GM23248 (cell line): ENCODE results near the gene ZNF850. TPM values are rescaled to one million over a fixed set of nuclear protein-coding genes. Genes with fewer than 3 reads are reported as not detected.
A peak's percentile ranks its signal among the peaks of the same experiment; 100 is the strongest.
"Not testable (repeated sequence)": the region's sequence is repeated elsewhere in the genome, so short reads cannot be mapped to it uniquely, and the experiment has no call there.

ENCODE experiments used
- DNase-seq: peaks from one replicate; pipeline ENCODE4 v3.0.0-alpha.2; 2015
- H2AFZ ChIP-seq: fragments of 200-600 bp; sonication (generic); 2 replicates; pipeline ENCODE4 v1.6.1; 2016; ENCODE audit warnings: antibody characterized with exemption
- H3F3A ChIP-seq: fragments of 200-600 bp; sonication (generic); 2 replicates; pipeline ENCODE4 v1.6.1; 2016; ENCODE audit warnings: mild to moderate bottlenecking, antibody characterized with exemption, mixed run types; ENCODE audit not compliant: insufficient read depth
- H3K27ac ChIP-seq: fragments of 200-600 bp; sonication (generic); 2 replicates; pipeline ENCODE4 v1.5.1; 2016; ENCODE audit warnings: mild to moderate bottlenecking
- H3K27me3 ChIP-seq: fragments of 200-600 bp; sonication (generic); replicated peaks from 2 replicates; pipeline ENCODE4 v1.6.1; 2016; ENCODE audit warnings: mild to moderate bottlenecking; ENCODE audit not compliant: insufficient read depth
- H3K36me3 ChIP-seq: fragments of 200-600 bp; sonication (generic); 2 replicates; pipeline ENCODE4 v1.6.1; 2016; ENCODE audit warnings: low read depth, mild to moderate bottlenecking
- H3K4me1 ChIP-seq: fragments of 200-600 bp; sonication (generic); 2 replicates; pipeline ENCODE4 v1.6.1; 2016; ENCODE audit warnings: mild to moderate bottlenecking; ENCODE audit not compliant: insufficient read depth
- H3K4me2 ChIP-seq: fragments of 200-600 bp; sonication (generic); one replicate; pipeline ENCODE4 v1.6.1; 2016; ENCODE audit warnings: mild to moderate bottlenecking; ENCODE audit not compliant: unreplicated experiment
- H3K4me3 ChIP-seq: fragments of 200-600 bp; sonication (generic); 2 replicates; pipeline ENCODE4 v1.5.1; 2016; ENCODE audit warnings: mild to moderate bottlenecking
- H3K79me2 ChIP-seq: fragments of 200-600 bp; sonication (generic); 2 replicates; pipeline ENCODE4 v1.6.1; 2016; ENCODE audit warnings: mild to moderate bottlenecking; ENCODE audit not compliant: insufficient read depth
- H3K9ac ChIP-seq: fragments of 200-600 bp; sonication (generic); 2 replicates; pipeline ENCODE4 v1.6.1; 2016; ENCODE audit warnings: mild to moderate bottlenecking
- H3K9me2 ChIP-seq: fragments of 200-600 bp; sonication (generic); 2 replicates; pipeline ENCODE4 v1.6.1; 2016; ENCODE audit warnings: mixed run types, mild to moderate bottlenecking, moderate library complexity; ENCODE audit not compliant: insufficient read depth
- H3K9me3 ChIP-seq: fragments of 200-600 bp; sonication (generic); one replicate; pipeline ENCODE4 v1.6.1; 2017; ENCODE audit warnings: low read depth
- H4K20me1 ChIP-seq: fragments of 200-600 bp; sonication (generic); 2 replicates; pipeline ENCODE4 v1.6.0; 2016; ENCODE audit not compliant: insufficient read depth
- EZH2 ChIP-seq: fragments of 200-600 bp; sonication (generic); IDR thresholded peaks from 2 replicates; pipeline ENCODE4 v1.6.1; 2018; ENCODE audit warnings: antibody characterized with exemption, mild to moderate bottlenecking; ENCODE audit not compliant: insufficient read depth, poor library complexity, severe bottlenecking
- EZH2phosphoT487 ChIP-seq: fragments of 200-600 bp; sonication (generic); IDR thresholded peaks from 2 replicates; pipeline ENCODE4 v1.6.1; 2018; ENCODE audit warnings: antibody characterized with exemption, moderate library complexity, mild to moderate bottlenecking, low read depth; ENCODE audit not compliant: insufficient read depth
- WGBS, 2 experiments: methylation state at CpG; one replicate each; pipeline ENCODE4 v1.1.6; 2015 to 2017; ENCODE audit warnings: low lambda C conversion rate in 2 of 2, low coverage in 1 of 2; ENCODE audit errors: missing lambda C conversion rate in 2 of 2; 5-methylcytosine and 5-hydroxymethylcytosine counted together
- in situ Hi-C: fragments of 300-500 bp; cut with MboI; formaldehyde crosslinking; loops from 2 replicates; pipeline ENCODE4 v1.15.0; 2020
- polyA plus RNA-seq: library from polyadenylated mRNA; unstranded; fragments of >200 nt; fragmentation: Nextera tagmentation; extraction: Ambion mirVana; gene quantifications from 2 replicates; pipeline ENCODE4 v1.2.1, GENCODE V29; 2016
- total RNA-seq: library from RNA; depleted of rRNA; stranded (reverse); fragments of >200 nt; shearing (Covaris generic); gene quantifications from 2 replicates; pipeline ENCODE4 v1.2.3, GENCODE V29; 2014

Gene ZNF850
- total and polyA plus RNA-seq, 2 experiments from 2014 or later: 0.75 to 1.2 TPM

DNA sequence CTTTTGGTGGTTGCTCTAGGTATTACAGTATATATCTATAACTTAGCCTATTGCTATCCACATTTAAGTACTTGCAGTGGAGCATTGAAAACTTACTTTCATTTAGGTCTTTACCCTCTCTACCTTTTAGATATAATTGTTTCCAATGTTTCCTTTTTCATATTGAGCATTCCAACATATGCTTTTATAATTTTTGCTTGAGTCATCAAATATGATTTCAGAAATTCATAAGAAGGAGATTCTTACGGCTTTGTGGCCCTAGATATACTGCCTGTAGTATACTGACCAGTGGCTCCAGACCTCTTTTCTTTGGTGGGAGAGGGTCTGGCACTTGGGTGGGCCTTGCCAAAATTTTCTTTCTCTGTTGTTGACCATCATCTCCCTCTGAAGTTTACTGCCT is 32.8 kb upstream of the ZNF850 start:
- 81 to 100% methylated on average over 1 of the region's 1 CpG for WGBS, 2 experiments
- no peak for TF ChIP-seq EZH2
- no peak for TF ChIP-seq EZH2phosphoT487
- Histone ChIP-seq H3K4me3 (no peak overlapping the region), H3K9ac (no peak overlapping the region), H2AFZ (no peak overlapping the region), H3K27ac (no peak overlapping the region), H3K9me2 (no peaks in the 10 kb centered on the region), H3K36me3 (peaks cover 42% of the 10 kb centered on the region; the same call in 1 of the 2 replicates), H3K9me3 (peaks cover 5% of the 10 kb centered on the region), H3K4me2 (no peak overlapping the region), H4K20me1 (no peaks in the 10 kb centered on the region), H3K4me1 (no peaks in the 10 kb centered on the region), H3K79me2 (peaks cover 44% of the 10 kb centered on the region), H3K27me3 (no peaks in the 10 kb centered on the region), H3F3A (no peaks in the 10 kb centered on the region; the same call in 1 of the 2 replicates)
- in situ Hi-C loops: no loop called here
- no peak for DNase-seq

DNA sequence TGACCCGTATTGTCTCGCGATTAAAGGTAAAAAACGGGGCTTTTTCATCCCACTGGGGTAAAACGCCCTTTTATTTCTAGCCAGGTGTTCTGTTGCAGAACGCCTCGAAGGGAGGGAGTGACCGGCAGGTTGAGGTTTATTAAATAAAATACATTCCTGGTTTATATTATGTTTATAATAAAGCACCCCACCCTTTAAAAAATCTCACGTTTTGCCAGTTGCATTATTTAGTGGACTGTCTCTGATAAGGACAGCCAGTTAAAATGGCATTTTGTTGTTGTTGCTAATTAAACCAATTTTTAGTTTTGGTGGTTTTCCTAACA is 25.1 kb upstream of the ZNF850 start:
- 3 to 4% methylated on average over 9 of the region's 9 CpGs for WGBS, 2 experiments
- Histone ChIP-seq H3K4me2 (peak overlapping the region; percentile 79), H3F3A (no peaks in the 10 kb centered on the region)

DNA sequence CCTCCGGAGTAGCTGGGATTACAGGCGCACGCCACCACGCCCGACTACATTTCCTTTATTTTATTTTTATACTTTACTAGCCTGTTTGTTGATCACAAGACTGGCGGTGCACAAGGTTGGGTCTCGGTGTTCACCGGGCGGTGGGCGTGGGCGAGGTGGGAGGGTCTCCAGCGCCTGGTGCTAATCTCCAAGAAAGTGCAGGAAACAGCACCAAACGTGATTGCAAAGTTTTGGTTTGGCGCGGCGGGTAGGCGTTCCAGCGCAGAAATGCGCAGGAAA is 24.0 kb upstream of the ZNF850 start:
- H3K4me3 ChIP-seq: peak overlapping the region; percentile 85
- H3K27me3 ChIP-seq: no peaks in the 10 kb centered on the region
- peaks cover 35% of the 10 kb centered on the region for H3K79me2 ChIP-seq
- no peaks in the 10 kb centered on the region for H3K36me3 ChIP-seq
- H3K27ac ChIP-seq: peak overlapping the region; percentile 84
- no peaks in the 10 kb centered on the region for H4K20me1 ChIP-seq
- H3K4me1 ChIP-seq: no peaks in the 10 kb centered on the region
- in situ Hi-C loops: no loop called here
- 35 to 36% methylated on average over 14 to 19 of the region's 19 CpGs for WGBS, 2 experiments
- H3K9me2 ChIP-seq: no peaks in the 10 kb centered on the region
- H3K4me2 ChIP-seq: peak overlapping the region; percentile 54
- DNase-seq: no peak
- peak overlapping the region; percentile 78 for H3K9ac ChIP-seq
- H3K9me3 ChIP-seq: no peaks in the 10 kb centered on the region
- no peaks in the 10 kb centered on the region for H3F3A ChIP-seq
- TF ChIP-seq EZH2 (no peak), EZH2phosphoT487 (no peak)
- H2AFZ ChIP-seq: peak overlapping the region; percentile 86

More for the DNA sequence above, 25.1 kb upstream of the ZNF850 start:
- Histone ChIP-seq H4K20me1 (no peaks in the 10 kb centered on the region), H3K4me3 (peak overlapping the region; percentile 85), H3K9me3 (no peaks in the 10 kb centered on the region), H3K9ac (peak overlapping the region; percentile 78), H3K36me3 (0 out of 2 replicates have a peak, but pooled peaks cover under 1% of the 10 kb centered on the region), H3K27ac (peak overlapping the region; percentile 84), H3K27me3 (no peaks in the 10 kb centered on the region), H2AFZ (peak overlapping the region; percentile 86), H3K9me2 (no peaks in the 10 kb centered on the region), H3K79me2 (peaks cover 35% of the 10 kb centered on the region), H3K4me1 (no peaks in the 10 kb centered on the region)
- TF ChIP-seq EZH2phosphoT487 (no peak), EZH2 (no peak)
- in situ Hi-C loops: no loop called here
- no peak for DNase-seq

DNA sequence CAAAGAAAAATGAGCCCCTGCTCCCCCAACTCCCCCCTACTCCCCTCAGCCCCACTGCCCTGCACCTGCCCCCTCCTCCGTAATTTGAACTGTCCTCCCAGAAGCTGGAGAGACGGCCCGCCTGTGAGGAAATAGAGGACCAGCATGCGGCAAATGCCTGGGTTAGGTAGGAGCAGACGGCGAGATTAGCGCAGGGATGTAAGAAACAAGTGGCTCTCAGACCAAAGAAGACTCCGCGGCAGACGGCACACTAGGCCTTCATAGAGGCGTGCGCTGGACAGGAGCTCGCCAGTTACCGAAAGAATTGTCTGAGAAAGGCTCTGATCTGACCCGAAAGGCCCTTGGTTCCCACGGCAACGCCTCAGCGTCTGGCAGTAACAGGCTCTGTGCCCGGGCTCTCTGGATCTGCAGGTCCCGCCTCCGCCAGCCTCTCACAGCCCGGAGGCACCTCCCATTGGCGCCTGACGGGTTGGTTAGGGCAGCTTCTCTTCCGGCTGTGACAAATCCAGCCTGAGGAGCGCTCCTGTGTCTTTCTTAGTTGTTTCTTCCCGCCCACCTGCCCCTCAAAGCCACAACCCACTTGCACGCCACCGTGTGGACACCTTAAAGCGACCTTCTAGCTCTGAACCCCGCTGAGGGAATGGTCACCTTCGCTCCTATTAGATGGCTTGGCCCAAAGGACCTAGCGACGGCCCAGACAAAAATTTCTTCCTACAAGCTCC is 19.0 kb upstream of the ZNF850 start:
- Histone ChIP-seq H3K9ac (0 out of 2 replicates have a peak overlapping the region, but pooled peaks have one; percentile 38), H2AFZ (peak overlapping the region; percentile 77), H3K4me2 (peak overlapping the region; percentile 28), H3K4me3 (peak overlapping the region; percentile 52)
- H3K27ac ChIP-seq, H3K36me3 ChIP-seq, H4K20me1 ChIP-seq, H3K27me3 ChIP-seq, in situ Hi-C loops, H3K79me2 ChIP-seq, H3K4me1 ChIP-seq, H3F3A ChIP-seq, H3K9me3 ChIP-seq, H3K9me2 ChIP-seq: not testable (repeated sequence)
- 6 to 8% methylated on average over 21 of the region's 34 CpGs for WGBS, 2 experiments
- peak; percentile 24 for DNase-seq
